ENCODE results near the gene MUS81.

MUS81 gene

DNA sequence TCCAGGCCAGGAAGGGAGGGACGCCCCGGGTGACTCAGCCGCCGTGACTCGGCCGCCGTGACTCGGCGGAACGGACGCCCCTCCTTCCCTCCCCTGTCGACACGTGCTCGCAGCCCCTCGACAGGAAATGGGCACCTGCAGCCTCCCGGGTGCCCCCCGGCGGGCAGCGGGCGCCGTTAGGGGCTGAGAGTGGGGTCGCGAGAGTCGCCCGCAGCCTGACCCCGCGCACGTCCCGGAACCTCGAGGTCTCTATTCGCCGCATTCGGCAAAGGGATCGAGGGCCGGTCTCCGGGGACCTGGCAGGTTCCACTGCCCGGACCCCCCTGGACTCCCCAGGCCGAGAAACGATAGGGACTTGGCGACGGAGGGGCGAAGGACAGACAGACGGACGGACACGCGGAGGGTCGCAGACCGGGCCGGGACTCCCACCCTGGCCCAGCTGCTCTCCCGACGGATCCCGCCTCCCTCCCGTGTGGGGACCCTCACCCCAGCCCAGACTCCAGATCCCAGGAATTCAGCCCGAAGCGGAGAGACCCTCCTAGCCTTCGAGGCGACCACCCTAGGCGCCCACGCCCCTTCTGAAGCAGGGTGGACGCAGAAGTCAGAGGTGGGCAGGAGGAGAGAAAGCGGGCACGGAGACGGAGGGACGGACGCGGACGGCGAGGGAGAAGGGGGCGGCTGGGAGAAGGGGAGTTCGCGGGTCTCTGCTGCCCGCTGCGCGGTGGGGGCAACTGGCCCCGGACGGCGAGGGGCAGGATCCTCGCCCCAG, 39.3 kb downstream of the MUS81 start:
- TF ChIP-seq, protein P1, sequence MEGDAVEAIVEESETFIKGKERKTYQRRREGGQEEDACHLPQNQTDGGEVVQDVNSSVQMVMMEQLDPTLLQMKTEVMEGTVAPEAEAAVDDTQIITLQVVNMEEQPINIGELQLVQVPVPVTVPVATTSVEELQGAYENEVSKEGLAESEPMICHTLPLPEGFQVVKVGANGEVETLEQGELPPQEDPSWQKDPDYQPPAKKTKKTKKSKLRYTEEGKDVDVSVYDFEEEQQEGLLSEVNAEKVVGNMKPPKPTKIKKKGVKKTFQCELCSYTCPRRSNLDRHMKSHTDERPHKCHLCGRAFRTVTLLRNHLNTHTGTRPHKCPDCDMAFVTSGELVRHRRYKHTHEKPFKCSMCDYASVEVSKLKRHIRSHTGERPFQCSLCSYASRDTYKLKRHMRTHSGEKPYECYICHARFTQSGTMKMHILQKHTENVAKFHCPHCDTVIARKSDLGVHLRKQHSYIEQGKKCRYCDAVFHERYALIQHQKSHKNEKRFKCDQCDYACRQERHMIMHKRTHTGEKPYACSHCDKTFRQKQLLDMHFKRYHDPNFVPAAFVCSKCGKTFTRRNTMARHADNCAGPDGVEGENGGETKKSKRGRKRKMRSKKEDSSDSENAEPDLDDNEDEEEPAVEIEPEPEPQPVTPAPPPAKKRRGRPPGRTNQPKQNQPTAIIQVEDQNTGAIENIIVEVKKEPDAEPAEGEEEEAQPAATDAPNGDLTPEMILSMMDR (IDR thresholded peaks at IDR 0.05; ENCODE audit: borderline replicate concordance, insufficient read depth, low read depth, low read length), result no peak

DNA sequence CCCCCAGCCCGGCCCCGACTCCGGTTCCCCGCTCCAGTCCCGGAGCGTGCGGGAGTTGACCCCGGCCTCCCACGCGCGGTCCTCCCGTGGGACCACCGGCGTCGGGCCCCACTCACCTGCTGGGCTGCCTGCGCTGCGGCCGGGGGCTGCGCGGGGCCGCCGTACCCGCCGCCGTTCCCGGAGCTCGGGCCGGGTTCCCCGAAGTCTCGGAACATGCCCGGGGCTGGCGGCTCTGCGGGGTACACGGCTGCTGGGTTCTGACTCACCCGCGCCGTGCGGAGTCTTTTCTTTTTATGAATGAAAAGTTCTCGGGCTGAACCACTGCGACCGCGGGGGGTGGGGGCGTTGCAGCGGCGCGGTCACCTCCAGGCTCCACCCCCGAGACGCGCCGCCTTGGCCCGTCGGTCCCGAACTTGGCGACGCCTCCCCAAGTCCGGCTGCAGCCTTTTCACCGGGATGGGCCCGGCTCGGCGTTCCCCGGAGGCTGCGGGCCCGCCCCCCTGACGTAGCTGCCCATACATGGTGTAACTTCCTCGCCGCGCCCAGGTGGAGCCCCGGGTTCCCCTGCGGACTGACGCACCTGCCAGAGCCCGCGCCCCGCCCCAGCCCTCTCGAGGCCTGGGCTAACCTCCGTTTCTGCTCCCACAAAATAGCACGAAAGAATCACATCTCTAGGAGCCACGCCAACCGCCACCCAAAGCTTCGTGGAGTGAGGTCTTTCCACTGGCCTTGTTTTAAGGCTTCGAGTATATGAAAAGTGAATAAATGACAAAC, 40.1 kb downstream of the MUS81 start, which contains the start of gene FOSL1:
Gene FOSL1, minus strand, starts transcription at position 264 of the 774 bp plus-strand sequence. Its CDS starts 49 bp downstream, at position 215.
- TF ChIP-seq, protein P1 (IDR thresholded peaks at IDR 0.05; ENCODE audit: borderline replicate concordance, insufficient read depth, low read depth, low read length), result no peak

More for the DNA sequence above, 39.3 kb downstream of the MUS81 start:
- H3K4me3 ChIP-seq (ENCODE audit: low read depth, low read length), result peak overlapping the region; percentile 53

DNA sequence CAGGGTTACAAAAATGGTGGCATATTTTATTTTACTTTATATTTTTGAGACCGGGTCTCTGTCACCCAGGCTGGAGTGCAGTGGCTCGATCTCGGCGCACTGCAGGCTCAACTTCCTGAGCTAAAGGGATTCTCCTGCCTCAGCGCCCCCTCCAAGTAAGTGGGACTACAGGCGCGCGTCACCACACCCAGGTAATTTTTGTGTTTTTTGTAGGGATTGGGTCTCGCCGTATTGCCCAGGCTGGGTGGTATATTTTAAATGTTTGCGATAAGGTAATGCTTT, 40.6 kb downstream of the MUS81 start:
- H3K4me3 ChIP-seq (ENCODE audit: low read depth, low read length), result no peak overlapping the region
- TF ChIP-seq, protein P1 (IDR thresholded peaks at IDR 0.05; ENCODE audit: borderline replicate concordance, insufficient read depth, low read depth, low read length), result no peak

More for the DNA sequence above, 40.1 kb downstream of the MUS81 start, which contains the start of gene FOSL1:
- peak within 1 kb of the TSS; percentile 53 for H3K4me3 ChIP-seq (ENCODE audit: low read depth, low read length)

DNA sequence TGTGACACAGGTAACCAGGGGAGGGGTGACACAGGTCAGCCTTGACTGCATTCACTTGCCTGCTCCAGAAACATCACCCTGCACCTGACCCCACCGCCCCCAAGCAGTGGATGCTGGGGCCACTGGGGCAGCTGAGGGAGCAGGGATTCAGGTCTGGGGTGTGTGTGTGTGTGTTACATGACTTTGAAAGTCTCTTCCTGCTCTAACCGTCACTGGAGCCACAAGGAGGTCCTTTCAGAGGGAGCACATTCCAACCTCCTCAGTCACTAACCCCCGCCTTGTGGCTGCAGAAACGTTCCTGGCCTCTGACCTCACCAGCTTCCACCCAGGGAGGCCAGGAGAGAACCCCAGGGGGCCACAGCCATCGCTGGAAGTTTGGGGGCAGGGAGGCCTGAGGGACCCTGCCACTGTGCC, 42.8 kb downstream of the MUS81 start:
- TF ChIP-seq, protein P1 (IDR thresholded peaks at IDR 0.05; ENCODE audit: borderline replicate concordance, insufficient read depth, low read depth, low read length), result no peak
- no peak overlapping the region for H3K4me3 ChIP-seq (ENCODE audit: low read depth, low read length)

DNA sequence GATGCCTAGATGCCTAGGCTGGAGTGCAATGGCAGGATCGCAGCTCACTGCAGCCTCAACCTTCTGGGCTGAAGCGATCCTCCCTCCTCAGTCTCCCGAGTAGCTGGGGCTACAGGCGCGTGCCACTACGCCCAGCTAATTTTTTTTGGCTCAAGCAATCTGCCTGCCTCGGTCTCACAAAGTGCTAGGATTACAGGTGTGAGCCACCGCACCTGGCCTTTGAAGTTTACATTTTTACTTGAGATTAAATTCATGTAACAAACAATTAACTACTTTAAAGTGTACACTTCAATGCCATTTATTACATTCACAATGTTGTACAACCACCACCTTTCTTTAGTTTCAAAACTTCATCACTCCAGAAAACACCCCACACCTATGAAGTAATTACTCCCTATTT, 43.5 kb downstream of the MUS81 start:
- TF ChIP-seq, protein P1 (IDR thresholded peaks at IDR 0.05; ENCODE audit: borderline replicate concordance, insufficient read depth, low read depth, low read length), result no peak
- H3K4me3 ChIP-seq (ENCODE audit: low read depth, low read length), result no peak overlapping the region

DNA sequence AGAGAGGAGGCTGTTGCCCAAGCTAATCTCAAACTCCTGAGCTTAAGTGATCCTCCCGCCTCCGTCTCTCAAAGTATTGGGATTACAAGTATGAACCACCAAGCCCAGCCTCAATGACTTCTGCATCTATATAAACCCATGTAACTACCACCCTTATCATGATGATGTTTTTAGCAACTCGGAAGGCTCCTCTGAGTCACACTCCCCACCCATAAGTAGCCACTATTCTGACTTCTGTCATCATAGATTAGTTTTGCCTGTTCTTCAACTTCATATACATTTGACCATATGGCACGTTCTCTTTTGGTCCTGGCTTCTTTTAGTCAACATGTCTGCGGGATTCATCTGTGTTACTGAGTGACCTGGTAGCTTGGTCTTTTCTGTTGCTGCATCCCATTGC, 46.4 kb downstream of the MUS81 start:
- no peak overlapping the region for H3K4me3 ChIP-seq (ENCODE audit: low read depth, low read length)
- TF ChIP-seq, protein P1 (IDR thresholded peaks at IDR 0.05; ENCODE audit: borderline replicate concordance, insufficient read depth, low read depth, low read length), result no peak

Data from GM12875 (cell line).